Keratinocyte (primary cell): ENCODE measurements around the gene TAF1C. TPM values are rescaled to one million over a fixed set of nuclear protein-coding genes. Genes with fewer than 3 reads are reported as not detected.

ENCODE experiments used
- DNase-seq: peaks from one replicate; pipeline ENCODE4 v3.0.0-alpha.2; 2011; ENCODE audit warnings: low read depth, missing footprints, low spot score
- FAIRE-seq: peaks from 2 replicates; lab custom pipeline; 2011; peaks lifted over from hg19 to GRCh38; lab: Jason Lieb, UNC
- H2AFZ ChIP-seq: 2 replicates; pipeline ENCODE4 v1.6.0; 2012; ENCODE audit warnings: low read length, control low read depth, inconsistent platforms; ENCODE audit not compliant: control insufficient read depth
- H3K27ac ChIP-seq: 2 replicates; pipeline ENCODE4 v1.5.1; 2011; ENCODE audit warnings: low read length; ENCODE audit not compliant: control insufficient read depth, insufficient read depth
- H3K27me3 ChIP-seq: 3 replicates; pipeline ENCODE4 v1.6.0; 2011; ENCODE audit warnings: low read length; ENCODE audit not compliant: control insufficient read depth, insufficient read depth; ENCODE audit errors: extremely low read depth
- H3K36me3 ChIP-seq, 2 experiments: 2 replicates in 1 of 2; 3 replicates in 1 of 2; pipeline ENCODE4 v1.5.1; 2011; ENCODE audit warnings: low read length in 2 of 2, mild to moderate bottlenecking in 1 of 2; ENCODE audit not compliant: control insufficient read depth in 2 of 2, insufficient read depth in 2 of 2; ENCODE audit errors: extremely low read depth in 1 of 2
- H3K4me1 ChIP-seq: 3 replicates; pipeline ENCODE4 v1.5.1; 2011; ENCODE audit warnings: low read length; ENCODE audit not compliant: control insufficient read depth, insufficient read depth; ENCODE audit errors: extremely low read depth
- H3K4me2 ChIP-seq: 3 replicates; pipeline ENCODE4 v1.6.0; 2011; ENCODE audit warnings: low read depth, low read length; ENCODE audit not compliant: control insufficient read depth, insufficient read depth; ENCODE audit errors: extremely low read depth
- H3K4me3 ChIP-seq, 3 experiments: fragments of 200-600 bp in 1 of 3; sonication (generic) in 1 of 3; 2 replicates in 2 of 3; 3 replicates in 1 of 3; pipeline ENCODE4 v1.5.1; 2011 to 2016; ENCODE audit warnings: low read length in 3 of 3, mild to moderate bottlenecking in 3 of 3, control low read depth in 2 of 3, inconsistent platforms in 1 of 3, low read depth in 1 of 3, mixed read lengths in 1 of 3, mixed run types in 1 of 3, moderate library complexity in 1 of 3; ENCODE audit not compliant: control insufficient read depth in 2 of 3, insufficient read depth in 2 of 3; ENCODE audit errors: extremely low read depth in 1 of 3
- H3K79me2 ChIP-seq: 2 replicates; pipeline ENCODE4 v1.6.0; 2012; ENCODE audit warnings: low read length; ENCODE audit not compliant: control insufficient read depth, insufficient read depth
- H3K9ac ChIP-seq: 3 replicates; pipeline ENCODE4 v1.6.0; 2011; ENCODE audit warnings: low read length; ENCODE audit not compliant: control insufficient read depth, insufficient read depth; ENCODE audit errors: extremely low read depth
- H3K9me1 ChIP-seq: 3 replicates; pipeline ENCODE4 v1.6.0; 2011; ENCODE audit warnings: low read length; ENCODE audit not compliant: control insufficient read depth, insufficient read depth; ENCODE audit errors: extremely low read depth
- H3K9me3 ChIP-seq: 2 replicates; pipeline ENCODE4 v1.5.1; 2012; ENCODE audit warnings: low read depth, low read length; ENCODE audit not compliant: control insufficient read depth
- H4K20me1 ChIP-seq: 3 replicates; pipeline ENCODE4 v1.6.0; 2011; ENCODE audit warnings: low read length; ENCODE audit not compliant: control insufficient read depth, insufficient read depth; ENCODE audit errors: extremely low read depth
- CTCF ChIP-seq, 3 experiments: IDR thresholded peaks in 1 of 3; conservative IDR thresholded peaks in 1 of 3; optimal IDR thresholded peaks in 1 of 3; 2 replicates in 2 of 3; 3 replicates in 1 of 3; pipeline versions ENCODE3 to v1.5.1; 2011; ENCODE audit warnings: low read length in 3 of 3, mild to moderate bottlenecking in 3 of 3, moderate library complexity in 2 of 3, control low read depth in 1 of 3, inconsistent platforms in 1 of 3; ENCODE audit not compliant: insufficient read depth in 2 of 3; ENCODE audit errors: extremely low read depth in 1 of 3
- EZH2 ChIP-seq: IDR thresholded peaks from one replicate; pipeline ENCODE4 v1.6.1; 2012; ENCODE audit warnings: inconsistent platforms, mild to moderate bottlenecking, low read length, moderate library complexity
- dilution Hi-C: fragments of 300-500 bp; cut with MboI; formaldehyde crosslinking; loops from one replicate; pipeline ENCODE4 v1.7.0; 2020; ENCODE audit warnings: low sequenced_read_pairs; ENCODE audit not compliant: extremely low pct_ligation_motif_present
- polyA plus RNA-seq, 5 experiments: library from polyadenylated mRNA; depleted of rRNA in 3 of 5; stranded (reverse) in 3 of 5; stranded (forward) in 1 of 5; unstranded in 1 of 5; fragments of >200 nt; gene quantifications; 1 replicate in 1 of 5; 2 replicates in 3 of 5; 3 replicates in 1 of 5; pipeline versions ENCODE4 v1.2.1 to v1.2.3, GENCODE V29; 2011 to 2012; ENCODE audit warnings: missing spikeins in 2 of 5, low read depth in 1 of 5, low replicate concordance in 1 of 5

The TAF1C gene
- polyA plus RNA-seq, 1 donor (not counting 4 experiments of a cell fraction or from before 2014, with no cell fraction given), result 6.5 TPM

GRCh38 chr16:84195201-84196093 lies 8.6 kb upstream of the TAF1C start:
- H3K36me3 ChIP-seq, result no peaks in the 10 kb centered on the region
- no peaks in the 10 kb centered on the region for H3K9me1 ChIP-seq
- H3K4me3 ChIP-seq, result no peak overlapping the region
- H3K27me3 ChIP-seq, result no peaks in the 10 kb centered on the region
- H3K9me3 ChIP-seq, result no peaks in the 10 kb centered on the region
- H3K79me2 ChIP-seq, result no peaks in the 10 kb centered on the region
- TF ChIP-seq CTCF (optimal IDR thresholded peaks at IDR 0.05 in 1 of 3, IDR thresholded peaks at IDR 0.05 in 1 of 3, conservative IDR thresholded peaks at IDR 0.05 in 1 of 3; ENCODE audit: extremely low read depth in 1 of 3, insufficient read depth in 2 of 3, low read length in 3 of 3) (no peak), EZH2 (no peak)
- dilution Hi-C loops, result no loop called here
- no peak overlapping the region for H3K27ac ChIP-seq
- peaks cover 34% of the 10 kb centered on the region for H3K4me1 ChIP-seq
- DNase-seq (no peak), FAIRE-seq (no peak)
- H4K20me1 ChIP-seq, result no peaks in the 10 kb centered on the region
- peak overlapping the region; percentile 6 for H2AFZ ChIP-seq
- peak overlapping the region; percentile 93 for H3K4me2 ChIP-seq
- no peak overlapping the region for H3K9ac ChIP-seq

GRCh38 chr16:84194470-84195200 lies 7.8 kb upstream of the TAF1C start:
- Histone ChIP-seq H2AFZ (no peak overlapping the region), H3K79me2 (no peaks in the 10 kb centered on the region), H3K9me1 (no peaks in the 10 kb centered on the region), H3K4me2 (no peak overlapping the region), H3K4me1 (peaks cover 30% of the 10 kb centered on the region), H3K9me3 (no peaks in the 10 kb centered on the region), H3K27me3 (no peaks in the 10 kb centered on the region), H3K4me3 (no peak overlapping the region), H4K20me1 (no peaks in the 10 kb centered on the region), H3K36me3 (no peaks in the 10 kb centered on the region), H3K27ac (no peak overlapping the region), H3K9ac (no peak overlapping the region)
- FAIRE-seq, result no peak
- dilution Hi-C loops, result no loop called here
- TF ChIP-seq EZH2 (no peak), CTCF (optimal IDR thresholded peaks at IDR 0.05 in 1 of 3, IDR thresholded peaks at IDR 0.05 in 1 of 3, conservative IDR thresholded peaks at IDR 0.05 in 1 of 3; ENCODE audit: extremely low read depth in 1 of 3, insufficient read depth in 2 of 3, low read length in 3 of 3) (no peak)
- DNase-seq, result no peak
